Measurements from ENCODE around the gene RFX7. TPM values are rescaled to one million over a fixed set of nuclear protein-coding genes. Genes with fewer than 3 reads are reported as not detected.
"Not testable (repeated sequence)": the region's sequence is repeated elsewhere in the genome, so short reads cannot be mapped to it uniquely, and the experiment has no call there.

Gene RFX7
- total and polyA plus RNA-seq, 2 experiments from 2014 or later = 5.9 to 11.6 TPM

- Histone ChIP-seq H3K9me3 (ENCODE audit: low read depth) (no peaks in the 10 kb centered on the region), H3K4me3 (no peak overlapping the region), H3K27ac (no peak overlapping the region), H3K4me1 (ENCODE audit: low read depth) (peaks cover 7% of the 10 kb centered on the region), H3K27me3 (no peaks in the 10 kb centered on the region), H3K36me3 (no peaks in the 10 kb centered on the region)
- peak in 1 of 2 donors; percentile 14 for DNase-seq (ENCODE audit: low read depth in 1 of 2, low spot score in 1 of 2)
- TF ChIP-seq, protein P1, sequence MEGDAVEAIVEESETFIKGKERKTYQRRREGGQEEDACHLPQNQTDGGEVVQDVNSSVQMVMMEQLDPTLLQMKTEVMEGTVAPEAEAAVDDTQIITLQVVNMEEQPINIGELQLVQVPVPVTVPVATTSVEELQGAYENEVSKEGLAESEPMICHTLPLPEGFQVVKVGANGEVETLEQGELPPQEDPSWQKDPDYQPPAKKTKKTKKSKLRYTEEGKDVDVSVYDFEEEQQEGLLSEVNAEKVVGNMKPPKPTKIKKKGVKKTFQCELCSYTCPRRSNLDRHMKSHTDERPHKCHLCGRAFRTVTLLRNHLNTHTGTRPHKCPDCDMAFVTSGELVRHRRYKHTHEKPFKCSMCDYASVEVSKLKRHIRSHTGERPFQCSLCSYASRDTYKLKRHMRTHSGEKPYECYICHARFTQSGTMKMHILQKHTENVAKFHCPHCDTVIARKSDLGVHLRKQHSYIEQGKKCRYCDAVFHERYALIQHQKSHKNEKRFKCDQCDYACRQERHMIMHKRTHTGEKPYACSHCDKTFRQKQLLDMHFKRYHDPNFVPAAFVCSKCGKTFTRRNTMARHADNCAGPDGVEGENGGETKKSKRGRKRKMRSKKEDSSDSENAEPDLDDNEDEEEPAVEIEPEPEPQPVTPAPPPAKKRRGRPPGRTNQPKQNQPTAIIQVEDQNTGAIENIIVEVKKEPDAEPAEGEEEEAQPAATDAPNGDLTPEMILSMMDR (IDR thresholded peaks at IDR 0.05; ENCODE audit: low read depth, low read length) = no peak
Measured at GRCh38 chr15:56208641-56209155, 35.0 kb downstream of the RFX7 start.

GRCh38 chr15:56208185-56208584 lies 35.5 kb downstream of the RFX7 start:
- peak overlapping the region; percentile 39 for H3K27ac ChIP-seq
- DNase-seq (ENCODE audit: low read depth in 1 of 2, low spot score in 1 of 2) = peak in 1 of 2 donors; percentile 14
- H3K9me3 ChIP-seq (ENCODE audit: low read depth) = no peaks in the 10 kb centered on the region
- H3K4me3 ChIP-seq = no peak overlapping the region
- peaks cover 7% of the 10 kb centered on the region for H3K4me1 ChIP-seq (ENCODE audit: low read depth)
- TF ChIP-seq, protein P1 (IDR thresholded peaks at IDR 0.05; ENCODE audit: low read depth, low read length) = no peak
- H3K36me3 ChIP-seq = no peaks in the 10 kb centered on the region
- H3K27me3 ChIP-seq = no peaks in the 10 kb centered on the region

- DNase-seq (ENCODE audit: low read depth in 1 of 2, low spot score in 1 of 2) = no peak
- Histone ChIP-seq H3K27ac (peak overlapping the region; percentile 39), H3K4me3 (no peak overlapping the region)
Measured at GRCh38 chr15:56207711-56208110, 36.0 kb downstream of the RFX7 start.

DNA sequence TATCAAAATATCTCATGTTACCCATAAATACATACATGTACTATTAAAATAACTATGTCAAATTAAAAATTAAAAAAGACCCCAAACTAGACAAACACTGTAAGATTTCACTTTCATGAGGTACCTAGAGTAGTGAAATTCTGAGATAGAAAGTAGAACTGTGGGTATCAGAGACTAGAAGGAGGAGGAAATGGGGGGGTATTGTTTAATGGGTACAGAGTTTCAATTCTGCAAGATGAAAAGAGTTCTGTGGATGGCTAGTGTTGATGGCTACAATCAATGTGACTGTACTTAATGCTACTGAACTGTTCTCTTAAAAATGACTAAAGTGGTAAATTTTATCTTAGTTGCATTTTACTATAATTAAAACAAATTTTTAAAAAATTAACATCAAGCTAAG lies 36.6 kb downstream of the RFX7 start:
- H3K36me3 ChIP-seq = no peaks in the 10 kb centered on the region
- peaks cover 7% of the 10 kb centered on the region for H3K4me1 ChIP-seq (ENCODE audit: low read depth)
- H3K27me3 ChIP-seq = no peaks in the 10 kb centered on the region
- no peak overlapping the region for H3K4me3 ChIP-seq
- no peak for DNase-seq (ENCODE audit: low read depth in 1 of 2, low spot score in 1 of 2)
- TF ChIP-seq, protein P1 (IDR thresholded peaks at IDR 0.05; ENCODE audit: low read depth, low read length) = no peak
- no peaks in the 10 kb centered on the region for H3K9me3 ChIP-seq (ENCODE audit: low read depth)
- H3K27ac ChIP-seq = no peak overlapping the region

More at GRCh38 chr15:56207711-56208110, 36.0 kb downstream of the RFX7 start:
- TF ChIP-seq, protein P1 (IDR thresholded peaks at IDR 0.05; ENCODE audit: low read depth, low read length) = no peak
- Histone ChIP-seq H3K36me3 (no peaks in the 10 kb centered on the region), H3K9me3 (ENCODE audit: low read depth) (no peaks in the 10 kb centered on the region), H3K27me3 (no peaks in the 10 kb centered on the region), H3K4me1 (ENCODE audit: low read depth) (peaks cover 7% of the 10 kb centered on the region)

DNA sequence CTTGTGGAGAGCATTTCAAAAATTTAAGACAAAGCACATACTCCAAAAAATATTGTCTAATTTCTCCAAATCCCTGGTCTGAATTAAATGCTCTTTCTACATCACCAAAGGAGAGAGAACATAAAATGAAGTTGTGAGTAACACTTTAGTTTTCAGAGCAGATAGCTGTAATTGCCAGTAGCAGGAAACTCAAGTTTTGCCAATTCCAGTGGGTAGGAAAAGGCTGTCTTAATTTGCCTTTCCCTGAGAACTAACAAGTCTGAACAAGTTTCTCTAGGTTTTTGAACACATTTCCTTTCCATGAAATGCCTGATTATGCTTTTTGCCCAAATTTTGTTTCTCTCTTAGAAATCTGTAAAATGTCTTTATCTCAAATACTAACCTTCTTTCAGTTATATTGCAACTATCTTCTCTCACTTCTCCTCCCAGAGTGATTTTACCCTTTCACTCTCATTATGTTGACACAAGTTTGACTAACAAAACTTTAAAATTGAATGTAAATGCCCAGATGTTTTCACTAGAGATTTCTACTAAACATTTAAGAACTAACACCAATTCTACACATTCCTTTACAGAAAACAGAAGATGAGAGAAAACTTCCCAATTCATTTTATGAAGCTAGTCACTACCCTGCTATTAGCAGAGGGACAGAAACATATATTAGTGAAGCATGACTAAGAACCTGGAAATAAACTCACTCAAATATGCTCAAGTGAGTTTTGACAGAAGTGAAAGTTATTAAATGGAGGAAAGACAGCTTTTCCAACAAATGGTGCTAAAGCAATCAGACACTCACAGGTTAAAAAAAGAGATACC lies 38.4 kb downstream of the RFX7 start:
- no peaks in the 10 kb centered on the region for H3K27me3 ChIP-seq
- no peak overlapping the region for H3K27ac ChIP-seq
- H3K9me3 ChIP-seq (ENCODE audit: low read depth) = no peaks in the 10 kb centered on the region
- peak in 1 of 2 donors; percentile 30 for DNase-seq (ENCODE audit: low read depth in 1 of 2, low spot score in 1 of 2)
- TF ChIP-seq, protein P1 (IDR thresholded peaks at IDR 0.05; ENCODE audit: low read depth, low read length) = no peak
- no peaks in the 10 kb centered on the region for H3K36me3 ChIP-seq
- H3K4me3 ChIP-seq = no peak overlapping the region
- peaks cover 7% of the 10 kb centered on the region for H3K4me1 ChIP-seq (ENCODE audit: low read depth)

DNA sequence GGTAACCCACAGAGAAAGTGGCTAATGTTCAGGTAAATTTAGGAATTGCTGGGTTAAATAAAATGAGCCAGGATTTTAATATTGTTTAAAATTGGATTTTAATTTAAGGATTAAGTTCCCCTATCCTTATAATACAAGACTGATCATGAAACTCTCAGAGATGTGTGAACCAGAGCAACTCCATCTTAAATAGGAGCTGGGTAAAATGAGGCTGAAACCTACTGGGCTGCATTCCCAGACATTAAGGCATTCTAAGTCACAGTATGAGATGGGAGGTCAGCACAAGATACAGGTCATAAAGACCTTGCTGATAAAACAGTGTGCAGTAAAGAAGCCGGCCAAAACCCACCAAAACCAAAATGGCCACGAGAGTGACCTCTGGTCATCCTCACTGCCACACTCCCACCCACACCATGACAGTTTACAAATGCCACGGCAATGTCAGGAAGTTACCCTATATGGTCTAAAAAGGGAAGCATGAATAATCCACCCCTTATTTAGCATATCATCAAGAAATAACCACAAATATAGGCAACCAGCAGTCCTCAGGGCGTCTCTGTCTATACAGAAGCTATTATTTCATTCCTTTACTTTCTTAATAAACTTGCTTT lies 40.3 kb downstream of the RFX7 start:
- H3K9me3 ChIP-seq (ENCODE audit: low read depth); H3K4me3 ChIP-seq; H3K4me1 ChIP-seq (ENCODE audit: low read depth); H3K27ac ChIP-seq; H3K36me3 ChIP-seq; H3K27me3 ChIP-seq: not testable (repeated sequence)
- DNase-seq (ENCODE audit: low read depth in 1 of 2, low spot score in 1 of 2) = peak in 1 of 2 donors; percentile 7
